ENCODE measurements around the gene CFAP100. TPM values are rescaled to one million over a fixed set of nuclear protein-coding genes. Genes with fewer than 3 reads are reported as not detected.

Gene CFAP100
- total RNA-seq, 1 donor from 2014 or later, result not detected

- Mint-ChIP-seq H3K27me3 (ENCODE audit: unreplicated experiment) (peaks cover 2% of the 10 kb centered on the region), H3K36me3 (ENCODE audit: low read depth, unreplicated experiment) (no peaks in the 10 kb centered on the region), H3K9me3 (ENCODE audit: unreplicated experiment) (peaks cover 6% of the 10 kb centered on the region), H3K4me3 (ENCODE audit: unreplicated experiment) (no peak overlapping the region), H3K27ac (ENCODE audit: unreplicated experiment) (no peak overlapping the region), H3K4me1 (ENCODE audit: unreplicated experiment) (peaks cover 2% of the 10 kb centered on the region)
- TF ChIP-seq CTCF (IDR thresholded peaks at IDR 0.05; ENCODE audit: unreplicated experiment), result no peak
- no peak for DNase-seq (ENCODE audit: low spot score)
Observed at GRCh38 chr3:126423191-126424038, 28.7 kb downstream of the CFAP100 start.

GRCh38 chr3:126424039-126424717 lies 29.5 kb downstream of the CFAP100 start:
- Mint-ChIP-seq H3K4me3 (ENCODE audit: unreplicated experiment) (no peak overlapping the region), H3K9me3 (ENCODE audit: unreplicated experiment) (peaks cover 6% of the 10 kb centered on the region), H3K27me3 (ENCODE audit: unreplicated experiment) (peaks cover 2% of the 10 kb centered on the region), H3K4me1 (ENCODE audit: unreplicated experiment) (peaks cover 2% of the 10 kb centered on the region), H3K36me3 (ENCODE audit: low read depth, unreplicated experiment) (no peaks in the 10 kb centered on the region), H3K27ac (ENCODE audit: unreplicated experiment) (no peak overlapping the region)
- no peak for DNase-seq (ENCODE audit: low spot score)
- TF ChIP-seq CTCF (IDR thresholded peaks at IDR 0.05; ENCODE audit: unreplicated experiment), result no peak

GRCh38 chr3:126424751-126425150 lies 30.0 kb downstream of the CFAP100 start:
- Mint-ChIP-seq H3K36me3 (ENCODE audit: low read depth, unreplicated experiment) (no peaks in the 10 kb centered on the region), H3K9me3 (ENCODE audit: unreplicated experiment) (peaks cover 6% of the 10 kb centered on the region)

GRCh38 chr3:126431103-126431534 lies 36.4 kb downstream of the CFAP100 start:
- no peaks in the 10 kb centered on the region for H3K36me3 Mint-ChIP-seq (ENCODE audit: low read depth, unreplicated experiment)
- no peak for DNase-seq (ENCODE audit: low spot score)
- no peak overlapping the region for H3K27ac Mint-ChIP-seq (ENCODE audit: unreplicated experiment)
- H3K9me3 Mint-ChIP-seq (ENCODE audit: unreplicated experiment), result peaks cover under 1% of the 10 kb centered on the region
- no peaks in the 10 kb centered on the region for H3K4me1 Mint-ChIP-seq (ENCODE audit: unreplicated experiment)
- peaks cover 1% of the 10 kb centered on the region for H3K27me3 Mint-ChIP-seq (ENCODE audit: unreplicated experiment)
- TF ChIP-seq CTCF (IDR thresholded peaks at IDR 0.05; ENCODE audit: unreplicated experiment), result no peak
- H3K4me3 Mint-ChIP-seq (ENCODE audit: unreplicated experiment), result no peak overlapping the region

More at GRCh38 chr3:126424751-126425150, 30.0 kb downstream of the CFAP100 start:
- no peak for TF ChIP-seq CTCF (IDR thresholded peaks at IDR 0.05; ENCODE audit: unreplicated experiment)
- Mint-ChIP-seq H3K27ac (ENCODE audit: unreplicated experiment) (no peak overlapping the region), H3K4me1 (ENCODE audit: unreplicated experiment) (peaks cover 2% of the 10 kb centered on the region), H3K27me3 (ENCODE audit: unreplicated experiment) (peaks cover 2% of the 10 kb centered on the region), H3K4me3 (ENCODE audit: unreplicated experiment) (no peak overlapping the region)
- DNase-seq (ENCODE audit: low spot score), result no peak

Measured in endothelial cell (in vitro differentiated cells).